ENCODE data around the gene TAS2R3. TPM values are rescaled to one million over a fixed set of nuclear protein-coding genes. Genes with fewer than 3 reads are reported as not detected.

The TAS2R3 gene
- total and polyA plus RNA-seq, 9 of the 15 experiments (the other 6 are each of a cell fraction or from before 2014, with no cell fraction given), result 0.37 to 1.9 (median 1.2) TPM; not detected in 2

DNA sequence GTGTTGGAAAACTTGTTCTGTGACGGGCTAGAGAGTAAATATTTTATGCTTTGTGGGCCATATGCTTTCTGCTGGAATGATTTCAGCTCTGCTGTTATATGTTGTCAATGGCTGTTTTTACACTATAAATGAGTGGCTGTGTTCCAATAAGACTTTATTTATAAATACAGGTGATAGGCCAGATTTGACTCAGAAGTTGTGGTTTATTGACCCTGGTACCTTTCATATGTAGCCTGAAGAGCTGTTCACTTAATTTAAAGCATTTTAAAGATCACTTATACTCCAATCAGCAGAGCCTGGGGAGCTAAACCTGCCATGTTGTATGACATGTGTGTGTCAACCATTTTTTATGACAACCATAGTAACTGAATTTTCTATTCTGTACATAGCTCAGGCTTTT, 34.9 kb upstream of the TAS2R3 start:
- Histone ChIP-seq H3K4me1 (replicated peaks in 1 of 2; ENCODE audit: control insufficient read depth in 2 of 2, insufficient read depth in 2 of 2, low read length in 2 of 2) (no peaks in the 10 kb centered on the region), H3K4me2 (ENCODE audit: insufficient read depth, low read length) (no peak overlapping the region), H3K9me3 (replicated peaks; ENCODE audit: control insufficient read depth, insufficient read depth, low read depth, low read length) (no peaks in the 10 kb centered on the region), H3K4me3 (no peak overlapping the region), H3K79me2 (ENCODE audit: control insufficient read depth, insufficient read depth, low read length) (no peaks in the 10 kb centered on the region), H2AFZ (ENCODE audit: low read depth, low read length) (no peak overlapping the region), H3K27me3 (ENCODE audit: control insufficient read depth in 2 of 2, insufficient read depth in 2 of 2, low read length in 2 of 2) (peaks cover 22 to 23% of the 10 kb centered on the region in 2 experiments; a peak in 4 of 5 replicates), H3K9me1 (ENCODE audit: control insufficient read depth, insufficient read depth, low read length) (no peaks in the 10 kb centered on the region), H4K20me1 (replicated peaks; ENCODE audit: control insufficient read depth, insufficient read depth, low read length) (no peaks in the 10 kb centered on the region), H3K36me3 (ENCODE audit: control insufficient read depth, insufficient read depth, low read length) (no peaks in the 10 kb centered on the region), H3K9ac (ENCODE audit: insufficient read depth in 1 of 2, low read depth in 2 of 2, low read length in 2 of 2) (no peak overlapping the region), H3K27ac (ENCODE audit: extremely low read depth, low read depth, low read length) (no peak overlapping the region)
- TF ChIP-seq ZNF696 (CRISPR knock-in tag; conservative IDR thresholded peaks at IDR 0.05), result no peak
- TF ChIP-seq, protein P1, sequence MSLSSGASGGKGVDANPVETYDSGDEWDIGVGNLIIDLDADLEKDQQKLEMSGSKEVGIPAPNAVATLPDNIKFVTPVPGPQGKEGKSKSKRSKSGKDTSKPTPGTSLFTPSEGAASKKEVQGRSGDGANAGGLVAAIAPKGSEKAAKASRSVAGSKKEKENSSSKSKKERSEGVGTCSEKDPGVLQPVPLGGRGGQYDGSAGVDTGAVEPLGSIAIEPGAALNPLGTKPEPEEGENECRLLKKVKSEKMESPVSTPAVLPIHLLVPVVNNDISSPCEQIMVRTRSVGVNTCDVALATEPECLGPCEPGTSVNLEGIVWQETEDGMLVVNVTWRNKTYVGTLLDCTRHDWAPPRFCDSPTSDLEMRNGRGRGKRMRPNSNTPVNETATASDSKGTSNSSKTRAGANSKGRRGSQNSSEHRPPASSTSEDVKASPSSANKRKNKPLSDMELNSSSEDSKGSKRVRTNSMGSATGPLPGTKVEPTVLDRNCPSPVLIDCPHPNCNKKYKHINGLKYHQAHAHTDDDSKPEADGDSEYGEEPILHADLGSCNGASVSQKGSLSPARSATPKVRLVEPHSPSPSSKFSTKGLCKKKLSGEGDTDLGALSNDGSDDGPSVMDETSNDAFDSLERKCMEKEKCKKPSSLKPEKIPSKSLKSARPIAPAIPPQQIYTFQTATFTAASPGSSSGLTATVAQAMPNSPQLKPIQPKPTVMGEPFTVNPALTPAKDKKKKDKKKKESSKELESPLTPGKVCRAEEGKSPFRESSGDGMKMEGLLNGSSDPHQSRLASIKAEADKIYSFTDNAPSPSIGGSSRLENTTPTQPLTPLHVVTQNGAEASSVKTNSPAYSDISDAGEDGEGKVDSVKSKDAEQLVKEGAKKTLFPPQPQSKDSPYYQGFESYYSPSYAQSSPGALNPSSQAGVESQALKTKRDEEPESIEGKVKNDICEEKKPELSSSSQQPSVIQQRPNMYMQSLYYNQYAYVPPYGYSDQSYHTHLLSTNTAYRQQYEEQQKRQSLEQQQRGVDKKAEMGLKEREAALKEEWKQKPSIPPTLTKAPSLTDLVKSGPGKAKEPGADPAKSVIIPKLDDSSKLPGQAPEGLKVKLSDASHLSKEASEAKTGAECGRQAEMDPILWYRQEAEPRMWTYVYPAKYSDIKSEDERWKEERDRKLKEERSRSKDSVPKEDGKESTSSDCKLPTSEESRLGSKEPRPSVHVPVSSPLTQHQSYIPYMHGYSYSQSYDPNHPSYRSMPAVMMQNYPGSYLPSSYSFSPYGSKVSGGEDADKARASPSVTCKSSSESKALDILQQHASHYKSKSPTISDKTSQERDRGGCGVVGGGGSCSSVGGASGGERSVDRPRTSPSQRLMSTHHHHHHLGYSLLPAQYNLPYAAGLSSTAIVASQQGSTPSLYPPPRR (CRISPR knock-in tag; IDR thresholded peaks at IDR 0.05; ENCODE audit: borderline replicate concordance), result no peak
- no peak for TF ChIP-seq CEBPB (tag; IDR thresholded peaks at IDR 0.05)
- TF ChIP-seq SRSF7 (optimal IDR thresholded peaks at IDR 0.05; ENCODE audit: low read depth, low read length), result no peak
- TF ChIP-seq MECOM (CRISPR knock-in tag; IDR thresholded peaks at IDR 0.05), result no peak
- no peak for TF ChIP-seq KAT2B (IDR thresholded peaks at IDR 0.05; ENCODE audit: low read depth, low read length)
- TF ChIP-seq BRD4 (IDR thresholded peaks at IDR 0.05), result no peak
- TF ChIP-seq SNIP1 (IDR thresholded peaks at IDR 0.05; ENCODE audit: low read depth), result no peak
- intact Hi-C loops (cut with micrococcal nuclease) (no loop called here), in situ Hi-C loops (cut with MboI) (no loop called here)
- ChIA-PET POLR2A (interaction anchor here (0.6 to 6.0 kb wide), 2 partner anchors 9 to 1131 kb away, joined by 3 to 30 read pairs; partner anchors contain the start of gene SSBP1), CTCF (ENCODE audit: low intra/inter-chr PET ratio) (no interaction called here)
- DNase-seq (ENCODE audit: extremely low read depth in 1 of 4, low spot score in 3 of 4) (no peak), FAIRE-seq (no peak), ATAC-seq (no peak)
- WGBS (ENCODE audit: insufficient coverage, low coverage, missing lambda C conversion rate), result 5% methylated on average over 1 of the region's 1 CpG
- no TSS peak for BruUV-seq (replicated peaks)
